Activated T-cell treated with anti-CD3 and anti-CD28 coated beads, Interleukin-2, amount 50 U/mL, for 48 hours (primary cell): ENCODE measurements around the gene C11orf91.
"Not testable (repeated sequence)": the region's sequence is repeated elsewhere in the genome, so short reads cannot be mapped to it uniquely, and the experiment has no call there.

Source experiments
- DNase-seq, 2 experiments: peaks; one replicate each; pipeline ENCODE4 v3.0.0-alpha.2; 2020

C11orf91 gene

DNA sequence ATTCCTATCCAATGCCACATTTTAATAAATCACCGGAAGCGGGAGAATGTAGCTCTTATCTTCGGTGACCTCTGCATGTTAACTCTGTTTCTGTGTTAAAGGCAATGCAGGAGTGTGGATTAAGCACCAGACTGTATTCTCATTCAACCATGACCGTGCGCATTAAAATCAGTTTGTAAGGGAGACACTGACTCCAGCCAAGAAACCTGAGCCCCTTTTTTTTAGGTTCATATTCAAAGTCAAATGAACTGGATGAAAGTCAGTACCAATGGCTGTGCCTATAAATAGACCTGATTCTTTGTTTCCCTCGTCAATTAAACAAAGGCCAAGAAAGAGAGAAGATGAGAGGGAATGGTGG, 32.2 kb downstream of the C11orf91 start:
- no peak for DNase-seq

DNA sequence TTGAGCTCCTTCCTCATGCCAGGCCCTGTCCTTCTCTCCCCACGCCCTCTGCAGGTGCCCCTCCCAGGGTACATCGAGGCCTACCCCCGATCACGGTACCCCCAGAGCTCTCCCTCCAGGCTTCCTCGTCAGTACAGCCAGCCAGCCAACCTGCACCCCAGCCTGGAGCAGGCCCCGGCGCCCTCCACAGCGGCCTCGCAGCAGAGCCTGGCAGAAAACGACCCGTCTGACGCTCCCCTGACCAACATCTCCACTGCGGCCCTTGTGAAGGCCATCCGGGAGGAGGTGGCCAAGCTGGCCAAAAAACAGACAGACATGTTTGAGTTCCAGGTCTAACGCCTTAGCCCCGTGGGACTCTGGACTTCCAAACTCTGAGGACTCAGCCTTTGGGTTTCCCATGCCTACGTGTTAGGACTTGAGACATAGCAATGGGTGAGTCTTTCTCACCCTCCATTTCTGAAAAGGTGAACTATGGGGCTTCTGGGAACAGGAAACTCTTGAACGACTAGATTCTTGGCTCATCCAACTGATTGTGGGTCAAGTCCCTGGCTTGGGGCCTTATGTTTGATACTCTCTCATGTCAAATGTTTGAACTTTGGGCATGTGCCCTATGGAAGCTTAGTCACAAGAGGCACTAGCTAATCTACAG, 32.7 kb downstream of the C11orf91 start:
- DNase-seq: no peak

DNA sequence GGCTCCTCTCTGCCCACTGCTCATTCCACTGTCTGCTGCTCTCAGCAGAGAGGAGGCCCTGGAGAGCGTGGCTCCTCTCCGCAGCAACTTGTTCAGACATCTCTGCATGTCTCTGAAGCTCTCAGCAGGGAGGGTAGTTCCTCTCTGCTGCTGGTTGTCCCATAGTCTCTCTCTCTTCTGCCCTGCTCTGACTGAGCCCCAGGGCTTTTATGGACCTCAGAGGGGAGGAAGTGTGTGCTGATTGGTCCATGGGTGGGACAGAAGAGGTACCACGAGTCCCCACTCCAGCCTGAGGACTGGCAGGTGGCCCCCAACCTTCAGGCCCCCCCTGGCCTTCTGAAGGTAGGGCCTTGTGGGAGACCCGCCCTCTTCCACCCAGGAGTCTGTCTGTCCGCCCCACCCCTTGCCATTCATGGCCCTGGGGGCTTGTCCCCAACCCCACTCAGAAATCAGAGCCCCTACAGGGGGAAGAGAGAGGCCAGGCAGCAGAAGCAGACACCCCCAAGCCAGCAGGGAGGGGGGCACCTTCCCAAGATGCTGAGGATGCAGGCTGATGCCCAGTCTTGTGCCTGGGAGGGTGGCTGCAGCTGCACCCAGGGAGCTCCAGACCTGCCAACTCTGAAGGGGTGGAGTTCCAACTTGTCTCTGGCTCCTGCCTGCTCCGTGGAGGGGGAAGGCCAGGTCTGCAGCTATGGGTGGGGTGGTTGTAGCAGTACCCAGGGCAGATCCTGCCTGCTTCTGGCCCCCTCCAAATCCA, 35.1 kb downstream of the C11orf91 start:
- no peak for DNase-seq

DNA sequence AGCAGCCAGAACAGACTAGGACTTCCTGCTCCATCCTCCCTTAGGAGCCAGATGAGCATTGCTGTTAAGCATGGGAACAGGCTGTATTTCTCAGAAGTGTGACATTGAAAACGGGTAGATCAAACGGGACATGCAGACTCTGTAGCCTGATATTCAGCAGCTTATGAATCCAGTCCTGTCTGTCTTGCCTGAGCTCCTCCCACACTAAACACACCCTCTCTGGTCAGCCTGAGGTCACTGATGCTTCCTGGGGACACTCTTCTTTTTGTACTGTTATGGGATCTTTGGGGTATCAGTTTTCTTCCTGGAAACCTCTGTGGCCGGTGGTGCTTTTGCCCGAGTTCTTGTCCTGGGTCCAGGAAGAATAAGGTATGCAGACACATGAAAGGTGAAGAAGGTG, 35.8 kb downstream of the C11orf91 start:
- DNase-seq: no peak

DNA sequence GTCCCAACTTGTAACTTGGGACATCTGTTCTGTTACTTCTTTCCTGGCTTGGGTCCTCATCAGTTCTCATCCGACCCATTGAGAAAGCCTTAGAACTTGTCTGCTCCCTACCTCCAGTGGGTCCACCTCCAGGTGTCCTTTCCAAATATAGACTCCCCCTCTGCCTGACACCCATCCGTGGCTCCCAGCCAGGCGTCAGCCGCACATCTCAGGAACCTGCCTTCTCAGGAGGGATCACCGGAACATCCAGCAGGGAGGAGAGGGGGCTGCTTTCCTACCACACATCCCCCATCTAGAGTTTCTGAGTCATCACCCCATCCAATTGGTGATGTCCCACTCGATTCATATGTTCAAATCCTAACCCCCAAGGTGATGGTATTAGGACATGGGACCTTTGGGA, 36.5 kb downstream of the C11orf91 start:
- DNase-seq: no peak

DNA sequence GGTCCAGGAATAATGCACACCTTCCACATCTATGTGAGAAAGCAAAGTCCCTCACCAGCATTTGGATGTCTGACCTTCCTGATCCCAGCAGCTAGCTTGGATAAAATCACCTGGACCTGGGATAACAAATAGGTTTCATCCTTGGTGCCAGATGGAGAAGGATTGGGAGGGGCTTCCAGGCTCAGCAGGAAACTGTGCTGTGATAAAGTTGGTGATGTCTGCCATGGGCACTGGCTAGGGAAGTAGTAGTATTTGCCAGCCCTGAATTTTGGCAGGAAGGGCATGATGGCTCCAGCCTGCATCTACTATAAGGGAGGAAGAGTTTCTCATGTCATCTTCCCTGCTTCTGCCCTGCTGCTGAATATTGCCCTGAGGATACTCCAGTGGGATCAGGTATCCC, 37.5 kb downstream of the C11orf91 start:
- no peak for DNase-seq

DNA sequence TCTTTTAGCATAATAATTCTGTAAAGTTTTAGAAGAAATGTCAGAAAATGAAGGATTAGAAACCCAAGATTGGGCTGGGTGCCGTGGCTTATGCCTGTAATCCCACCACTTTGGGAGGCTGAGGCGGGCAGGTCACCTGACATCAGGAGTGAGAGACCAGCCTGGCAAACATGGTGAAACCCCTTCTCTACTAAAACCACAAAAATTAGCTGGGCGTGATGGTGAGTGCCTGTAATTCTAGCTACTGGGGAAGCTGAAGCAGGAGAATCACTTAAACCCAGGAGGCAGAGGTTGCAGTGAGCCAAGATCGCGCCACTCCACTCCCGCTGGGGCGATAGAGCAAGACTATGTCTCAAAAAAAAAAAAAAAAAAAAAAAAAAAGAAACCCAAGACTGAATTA, 39.1 kb downstream of the C11orf91 start:
- DNase-seq: not testable (repeated sequence)

DNA sequence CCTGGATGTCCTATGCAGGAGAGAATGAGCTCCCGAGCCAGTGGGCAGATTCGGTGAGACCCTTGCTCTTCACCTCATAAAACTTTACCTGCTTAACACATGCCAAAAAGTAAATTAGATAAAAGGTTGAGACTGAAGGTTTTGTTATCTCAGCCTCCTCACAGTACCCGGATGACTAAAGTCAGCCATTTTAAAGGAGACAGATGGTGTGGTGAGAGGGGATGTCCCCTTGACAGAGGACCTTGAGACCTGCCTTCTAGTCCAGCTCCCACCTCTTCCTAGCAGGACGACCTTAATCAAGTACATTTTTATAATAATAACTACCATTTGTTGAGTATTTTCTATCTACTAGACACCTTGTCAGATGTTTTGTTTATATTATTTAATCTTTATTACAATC, 39.7 kb downstream of the C11orf91 start:
- no peak for DNase-seq

DNA sequence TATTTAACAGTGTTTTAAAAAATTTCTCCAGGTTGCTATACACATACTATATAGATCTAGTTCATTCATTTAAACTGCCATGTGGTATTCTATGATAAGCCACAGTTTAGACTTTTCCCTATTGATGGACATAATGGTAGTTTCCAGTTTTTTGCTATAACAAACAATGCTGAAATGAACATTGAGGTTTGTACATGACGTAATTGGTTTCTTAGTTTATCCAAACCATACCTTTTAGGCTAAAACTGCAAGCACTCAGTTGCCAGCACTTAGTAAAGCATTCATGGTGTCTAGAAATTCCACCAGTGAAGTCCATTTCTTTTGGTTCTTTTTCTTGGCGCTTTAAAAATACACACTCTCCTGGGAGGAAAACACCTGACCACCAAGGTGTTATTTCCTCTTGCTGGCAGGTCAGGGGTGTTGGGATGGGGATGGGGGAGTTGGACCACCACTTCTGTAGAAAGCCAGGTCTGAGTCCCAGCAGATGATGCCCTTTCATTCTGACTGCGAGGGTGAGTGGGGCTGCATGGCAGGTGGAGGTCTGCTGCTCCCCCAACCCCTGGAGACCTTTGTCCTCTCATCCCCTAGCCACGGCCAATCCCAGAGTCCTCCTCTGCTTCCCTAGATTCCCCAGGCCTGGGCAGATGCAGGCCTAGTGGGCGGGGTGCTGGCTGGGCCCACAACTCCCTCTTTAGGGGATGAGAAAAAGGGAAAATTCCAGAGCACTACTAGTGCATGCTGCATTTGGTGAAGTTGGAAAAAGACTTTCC, 41.1 kb downstream of the C11orf91 start:
- no peak for DNase-seq

DNA sequence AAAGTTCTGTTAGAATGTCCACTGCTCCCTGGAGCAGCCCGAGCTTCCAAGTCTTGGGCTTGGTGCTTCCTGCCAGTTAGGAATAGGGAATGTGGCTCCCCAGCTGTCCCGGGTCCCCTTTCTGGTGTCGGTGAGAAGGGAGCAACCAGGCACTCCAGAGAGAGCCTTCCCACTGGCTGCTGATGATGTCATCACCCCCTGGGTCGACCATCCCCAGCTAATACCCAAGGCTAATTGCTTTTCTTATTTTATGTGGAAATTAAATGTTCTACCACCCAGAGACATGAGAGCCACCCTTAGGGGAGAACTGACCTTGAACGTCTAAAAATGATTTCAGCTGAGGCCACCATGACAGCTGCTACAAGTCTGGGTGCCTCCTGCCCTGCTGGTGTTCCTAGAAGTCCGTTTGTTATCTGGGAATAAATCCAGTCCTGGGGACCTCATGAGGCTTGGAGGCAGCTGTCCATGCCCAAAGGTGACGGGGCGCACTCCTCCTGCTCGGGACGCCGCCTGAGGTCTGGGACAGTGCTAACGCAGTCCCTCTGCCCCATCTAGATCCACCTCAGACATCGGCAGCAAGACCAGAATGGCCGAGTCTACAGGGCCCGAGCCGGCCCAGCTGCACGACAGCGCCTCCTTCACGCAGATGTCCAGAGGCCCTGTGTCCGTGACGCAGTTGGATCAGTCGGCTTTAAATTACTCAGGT, 42.3 kb downstream of the C11orf91 start:
- no peak for DNase-seq

DNA sequence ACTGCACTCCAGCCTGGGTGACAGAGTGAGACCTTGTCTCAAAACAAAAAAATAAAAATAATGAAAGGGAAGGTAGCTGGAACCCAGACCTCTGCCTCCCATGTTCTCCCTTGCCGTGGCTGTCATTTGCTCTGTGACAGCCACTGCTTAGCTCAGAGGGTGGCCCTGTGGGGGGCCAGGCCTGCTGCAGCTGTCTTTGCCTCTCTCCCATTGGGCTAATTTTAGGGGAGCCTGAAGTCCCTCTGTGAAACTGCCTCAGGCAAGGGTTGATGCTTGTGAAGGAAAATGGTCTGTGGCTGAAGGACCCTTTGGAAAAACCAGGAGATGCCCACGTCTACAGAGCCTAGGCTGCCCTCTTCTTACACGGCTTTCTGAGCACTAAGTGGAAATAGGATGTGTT, 42.9 kb downstream of the C11orf91 start:
- no peak for DNase-seq

DNA sequence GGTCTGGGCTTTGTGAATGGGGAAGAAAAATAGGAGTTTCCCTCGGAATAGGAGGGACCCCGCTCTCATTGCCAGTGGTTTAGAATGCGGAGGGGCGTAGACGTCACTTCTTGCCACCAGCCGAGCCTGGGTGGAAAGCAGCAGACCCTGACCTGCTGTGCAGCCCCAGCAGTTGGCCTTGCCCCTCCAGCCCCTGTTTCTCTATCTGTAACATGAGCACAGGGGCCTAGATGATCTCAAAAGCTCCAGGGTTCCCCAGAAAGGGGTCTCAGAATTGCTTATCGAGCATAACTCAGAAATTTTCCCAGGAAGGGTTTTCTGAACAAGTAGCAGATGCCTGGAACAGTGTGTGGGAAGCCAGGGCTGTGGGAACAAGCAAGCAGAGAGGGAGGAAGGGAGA, 43.9 kb downstream of the C11orf91 start:
- DNase-seq: no peak

DNA sequence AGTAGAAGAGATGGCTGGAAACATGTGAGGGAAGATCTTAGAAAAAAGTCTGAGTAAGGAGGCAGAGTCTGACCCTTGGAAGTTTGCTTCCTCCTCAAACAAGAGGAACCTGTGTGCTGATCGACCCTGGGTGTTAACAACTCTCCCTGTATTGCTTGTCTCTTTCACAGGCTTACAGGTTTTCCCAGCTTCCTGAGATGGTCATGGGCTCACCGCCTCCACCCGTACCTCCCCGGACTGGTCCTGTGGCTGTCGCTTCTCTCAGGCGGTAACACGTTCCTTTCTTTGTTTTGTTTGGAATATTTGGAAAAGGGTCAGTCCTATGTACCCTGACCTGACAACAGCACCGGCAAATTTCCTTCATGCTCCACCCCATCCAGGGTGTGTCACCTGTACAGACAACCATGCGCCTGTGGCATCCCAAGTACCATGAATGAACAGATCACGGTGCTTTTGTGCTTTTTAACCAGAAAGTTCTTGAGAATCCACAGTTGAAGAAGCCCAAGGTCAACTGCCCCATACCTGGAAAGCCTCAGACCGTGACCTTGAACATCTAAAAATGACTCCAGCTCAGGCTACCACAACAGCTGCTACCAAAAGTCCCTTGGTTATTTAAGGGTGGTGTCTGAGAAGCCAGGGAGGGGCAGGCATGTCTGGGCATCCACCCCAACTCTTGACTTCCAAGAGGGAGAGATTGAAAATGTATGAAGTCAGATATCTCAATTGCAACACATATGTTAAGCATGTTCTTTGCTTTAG, 44.6 kb downstream of the C11orf91 start:
- DNase-seq: no peak

DNA sequence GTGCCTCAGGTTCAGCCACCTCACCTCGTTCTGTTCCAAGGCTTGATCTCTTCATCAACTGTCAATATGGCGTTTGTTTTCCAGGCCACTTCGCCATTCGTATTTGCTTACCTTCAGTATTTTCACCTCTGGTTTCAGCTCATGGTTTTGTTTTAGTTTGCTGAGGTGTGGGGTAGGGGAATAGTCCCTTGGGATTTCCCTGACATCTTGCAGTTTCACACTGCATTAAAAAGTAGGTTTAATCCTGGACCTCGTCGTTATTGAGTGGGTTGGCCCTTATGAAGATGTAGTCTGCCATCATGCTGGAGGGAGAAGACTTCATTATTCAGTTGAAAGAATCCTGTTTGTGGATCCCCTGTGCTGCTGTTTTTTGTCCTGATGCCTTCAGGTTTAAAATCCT, 46.0 kb downstream of the C11orf91 start:
- no peak for DNase-seq

DNA sequence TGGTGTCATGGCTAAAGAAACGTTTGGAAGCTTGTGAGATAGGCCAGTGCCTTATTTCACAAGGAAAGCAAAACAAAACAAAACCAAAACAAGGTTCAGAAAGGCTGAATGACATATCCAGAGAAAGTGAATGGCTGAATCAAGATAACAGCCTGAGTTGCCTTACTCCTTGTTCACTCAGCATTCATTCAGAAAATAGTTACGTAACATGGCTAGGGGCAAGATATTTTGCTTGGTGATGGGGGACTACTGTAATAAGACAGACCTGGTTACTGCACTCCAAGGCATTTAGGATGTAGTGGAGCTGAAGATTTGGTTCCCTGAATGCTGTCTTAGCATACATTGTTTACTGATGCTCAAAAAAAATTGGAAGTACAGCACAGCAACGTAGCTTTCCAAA, 47.7 kb downstream of the C11orf91 start:
- no peak for DNase-seq

DNA sequence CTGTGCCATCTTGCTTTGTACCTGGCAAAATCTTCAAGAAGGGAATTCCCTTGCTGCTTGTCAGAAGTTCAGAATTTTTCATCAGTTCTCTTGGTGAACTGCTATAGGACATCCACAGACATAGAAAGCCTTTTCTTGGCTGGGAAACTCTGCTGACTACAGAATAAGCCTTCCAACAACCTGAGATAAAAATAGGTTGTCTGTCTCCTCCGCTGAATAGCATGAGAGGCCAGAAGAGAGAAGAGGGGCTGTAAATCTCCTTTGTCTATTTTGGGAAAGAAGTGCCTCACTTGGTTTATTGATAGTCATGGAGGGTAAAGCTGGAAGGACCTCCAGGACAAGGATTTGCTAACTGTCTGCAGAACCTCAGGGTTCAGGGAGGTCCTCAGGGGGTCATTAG, 48.2 kb downstream of the C11orf91 start:
- DNase-seq: no peak

DNA sequence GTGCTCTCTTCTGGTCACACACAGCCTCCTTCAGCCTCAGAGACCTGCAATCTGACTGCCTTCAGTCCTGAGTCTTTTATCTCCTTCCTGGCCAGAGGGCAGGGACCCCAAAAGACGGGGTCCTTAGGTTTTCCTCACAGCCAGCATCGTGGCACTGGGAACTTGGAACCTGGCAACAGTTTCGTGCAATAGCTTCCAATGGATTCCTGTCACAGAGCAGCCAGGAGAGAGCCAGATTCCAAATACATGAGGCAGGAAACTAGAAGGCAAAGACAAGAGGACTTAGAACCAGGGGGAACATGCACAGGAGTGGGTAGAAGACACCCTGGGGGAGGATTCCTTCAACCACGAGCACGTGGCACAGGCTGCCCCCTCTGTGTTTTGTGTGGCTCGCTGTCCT, 48.6 kb downstream of the C11orf91 start:
- no peak for DNase-seq

DNA sequence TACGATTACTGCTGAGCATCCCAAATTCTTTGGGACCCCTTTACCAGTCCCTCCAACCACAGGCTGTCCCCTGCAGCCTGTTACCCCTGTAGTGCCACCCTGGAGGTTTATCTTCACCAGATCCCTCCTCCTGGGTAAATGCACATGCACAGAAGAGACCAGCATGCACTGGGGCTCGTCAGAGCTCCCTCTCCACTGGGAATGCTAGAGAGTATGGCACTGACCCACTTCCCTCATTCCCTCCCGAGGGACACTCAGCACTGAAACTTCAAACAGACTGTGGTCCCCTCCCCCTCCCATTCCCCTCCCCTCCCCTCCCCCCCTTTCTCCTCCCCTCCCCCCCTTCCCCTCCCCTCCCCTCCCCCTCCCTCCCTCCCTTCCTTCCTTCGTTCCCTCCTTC, 49.1 kb downstream of the C11orf91 start:
- DNase-seq: no peak

DNA sequence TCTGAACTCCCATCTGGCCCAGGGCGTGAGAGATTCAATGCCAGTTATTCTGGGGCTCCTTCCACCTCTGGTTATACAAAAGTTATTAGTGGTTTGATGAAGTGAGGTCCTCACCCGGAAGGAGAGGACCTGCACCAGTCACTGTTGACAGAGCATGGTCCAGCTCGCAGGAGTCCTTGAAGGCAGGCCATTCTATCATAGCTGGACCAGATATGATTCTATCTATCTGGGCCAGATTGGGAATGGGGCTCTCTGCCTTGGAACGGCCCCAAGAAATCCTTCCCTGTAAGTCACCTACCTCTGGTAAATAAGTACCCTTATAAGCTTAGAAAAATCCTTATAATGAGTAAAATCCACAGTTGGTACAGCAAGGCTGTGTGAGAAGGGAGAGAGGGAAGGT, 50.7 kb downstream of the C11orf91 start:
- DNase-seq: no peak
